ENCODE data around the gene IRF7. TPM values are rescaled to one million over a fixed set of nuclear protein-coding genes. Genes with fewer than 3 reads are reported as not detected.

Gene IRF7
- polyA plus RNA-seq, 1 experiment: 2.4 TPM

GRCh38 chr11:589798-590197 is 26.0 kb downstream of the IRF7 start:
- DNase-seq (ENCODE audit: low read depth, low spot score): no peak
- Histone ChIP-seq H3K27me3 (ENCODE audit: control insufficient read depth, insufficient read depth, low read length) (no peaks in the 10 kb centered on the region), H3K9me3 (ENCODE audit: control insufficient read depth, insufficient read depth, low read length) (no peaks in the 10 kb centered on the region; the same call in 1 of the 2 replicates), H3K4me3 (ENCODE audit: low read depth, low read length) (no peak overlapping the region), H3K27ac (ENCODE audit: low read depth, low read length) (no peak overlapping the region)
- no peak for TF ChIP-seq CTCF (IDR thresholded peaks at IDR 0.05; ENCODE audit: low read depth, low read length)
- POLR2A ChIA-PET: no interaction called here
- CTCF ChIA-PET: no interaction called here

- no peak for DNase-seq (ENCODE audit: low read depth, low spot score)
- Histone ChIP-seq H3K27me3 (ENCODE audit: control insufficient read depth, insufficient read depth, low read length) (no peaks in the 10 kb centered on the region), H3K4me3 (ENCODE audit: low read depth, low read length) (no peak overlapping the region), H3K27ac (ENCODE audit: low read depth, low read length) (peak overlapping the region; percentile 47), H3K9me3 (ENCODE audit: control insufficient read depth, insufficient read depth, low read length) (no peaks in the 10 kb centered on the region; the same call in 1 of the 2 replicates)
- ChIA-PET CTCF (no interaction called here), POLR2A (interaction anchor here (0.9 to 1.1 kb wide), 2 partner anchors 11 to 26 kb away, joined by 3 to 4 read pairs; no protein-coding TSS in a partner anchor)
- no peak for TF ChIP-seq CTCF (IDR thresholded peaks at IDR 0.05; ENCODE audit: low read depth, low read length)
Measured at GRCh38 chr11:587978-588380, 27.8 kb downstream of the IRF7 start.

GRCh38 chr11:587546-587945 is 28.2 kb downstream of the IRF7 start:
- Histone ChIP-seq H3K27ac (ENCODE audit: low read depth, low read length) (no peak overlapping the region), H3K27me3 (ENCODE audit: control insufficient read depth, insufficient read depth, low read length) (no peaks in the 10 kb centered on the region), H3K9me3 (ENCODE audit: control insufficient read depth, insufficient read depth, low read length) (no peaks in the 10 kb centered on the region; the same call in 1 of the 2 replicates), H3K4me3 (ENCODE audit: low read depth, low read length) (no peak overlapping the region)
- CTCF ChIA-PET: no interaction called here
- POLR2A ChIA-PET: interaction anchor here (0.9 to 1.1 kb wide), 2 partner anchors 10 to 27 kb away, joined by 3 to 4 read pairs; no protein-coding TSS in a partner anchor
- DNase-seq (ENCODE audit: low read depth, low spot score): no peak
- TF ChIP-seq CTCF (IDR thresholded peaks at IDR 0.05; ENCODE audit: low read depth, low read length): no peak

- no peak overlapping the region for H3K4me3 ChIP-seq (ENCODE audit: low read depth, low read length)
- POLR2A ChIA-PET: interaction anchor here (1.1 kb wide), 1 partner anchor 9 kb away, joined by 3 read pairs; no protein-coding TSS in a partner anchor
- no peak overlapping the region for H3K27ac ChIP-seq (ENCODE audit: low read depth, low read length)
- TF ChIP-seq CTCF (IDR thresholded peaks at IDR 0.05; ENCODE audit: low read depth, low read length): no peak
- H3K9me3 ChIP-seq (ENCODE audit: control insufficient read depth, insufficient read depth, low read length): no peaks in the 10 kb centered on the region; the same call in 1 of the 2 replicates
- CTCF ChIA-PET: no interaction called here
- no peaks in the 10 kb centered on the region for H3K27me3 ChIP-seq (ENCODE audit: control insufficient read depth, insufficient read depth, low read length)
- DNase-seq (ENCODE audit: low read depth, low spot score): no peak
Measured at GRCh38 chr11:586376-587316, 29.1 kb downstream of the IRF7 start.

- Histone ChIP-seq H3K4me3 (ENCODE audit: low read depth, low read length) (no peak overlapping the region), H3K27ac (ENCODE audit: low read depth, low read length) (no peak overlapping the region), H3K27me3 (ENCODE audit: control insufficient read depth, insufficient read depth, low read length) (no peaks in the 10 kb centered on the region), H3K9me3 (ENCODE audit: control insufficient read depth, insufficient read depth, low read length) (no peaks in the 10 kb centered on the region; the same call in 1 of the 2 replicates)
- ChIA-PET POLR2A (interaction anchor here (0.6 kb wide), 1 partner anchor 53 kb away, joined by 3 read pairs; no protein-coding TSS in a partner anchor), CTCF (no interaction called here)
- no peak for DNase-seq (ENCODE audit: low read depth, low spot score)
- no peak for TF ChIP-seq CTCF (IDR thresholded peaks at IDR 0.05; ENCODE audit: low read depth, low read length)
Measured at GRCh38 chr11:584287-584686, 31.5 kb downstream of the IRF7 start.

Data from AG04450 (cell line).